ENCODE data around the gene POU6F2.

DNA sequence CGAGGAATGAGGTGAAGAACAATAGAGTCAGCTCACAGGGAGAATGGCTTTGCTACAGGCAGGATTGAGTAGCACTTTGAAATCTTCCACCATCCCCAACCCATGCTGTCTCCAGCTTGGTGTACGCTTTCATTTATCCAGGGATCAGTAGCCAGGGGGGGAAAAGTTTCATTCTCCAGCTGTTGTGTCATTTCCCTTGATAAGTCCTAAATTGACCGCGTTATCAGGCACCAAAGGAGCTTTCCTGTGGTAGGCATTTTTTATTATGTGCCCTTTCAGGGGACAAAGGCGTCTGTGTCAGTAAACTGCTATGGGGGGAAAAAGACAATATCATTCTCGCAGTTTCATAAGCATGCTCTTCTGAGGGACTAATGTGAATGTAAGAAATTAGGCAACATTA lies 481.9 kb downstream of the POU6F2 start:
- TF ChIP-seq, protein P1, sequence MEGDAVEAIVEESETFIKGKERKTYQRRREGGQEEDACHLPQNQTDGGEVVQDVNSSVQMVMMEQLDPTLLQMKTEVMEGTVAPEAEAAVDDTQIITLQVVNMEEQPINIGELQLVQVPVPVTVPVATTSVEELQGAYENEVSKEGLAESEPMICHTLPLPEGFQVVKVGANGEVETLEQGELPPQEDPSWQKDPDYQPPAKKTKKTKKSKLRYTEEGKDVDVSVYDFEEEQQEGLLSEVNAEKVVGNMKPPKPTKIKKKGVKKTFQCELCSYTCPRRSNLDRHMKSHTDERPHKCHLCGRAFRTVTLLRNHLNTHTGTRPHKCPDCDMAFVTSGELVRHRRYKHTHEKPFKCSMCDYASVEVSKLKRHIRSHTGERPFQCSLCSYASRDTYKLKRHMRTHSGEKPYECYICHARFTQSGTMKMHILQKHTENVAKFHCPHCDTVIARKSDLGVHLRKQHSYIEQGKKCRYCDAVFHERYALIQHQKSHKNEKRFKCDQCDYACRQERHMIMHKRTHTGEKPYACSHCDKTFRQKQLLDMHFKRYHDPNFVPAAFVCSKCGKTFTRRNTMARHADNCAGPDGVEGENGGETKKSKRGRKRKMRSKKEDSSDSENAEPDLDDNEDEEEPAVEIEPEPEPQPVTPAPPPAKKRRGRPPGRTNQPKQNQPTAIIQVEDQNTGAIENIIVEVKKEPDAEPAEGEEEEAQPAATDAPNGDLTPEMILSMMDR (IDR thresholded peaks at IDR 0.05; ENCODE audit: insufficient read depth, low read length) = no peak
- TF ChIP-seq, protein P2, sequence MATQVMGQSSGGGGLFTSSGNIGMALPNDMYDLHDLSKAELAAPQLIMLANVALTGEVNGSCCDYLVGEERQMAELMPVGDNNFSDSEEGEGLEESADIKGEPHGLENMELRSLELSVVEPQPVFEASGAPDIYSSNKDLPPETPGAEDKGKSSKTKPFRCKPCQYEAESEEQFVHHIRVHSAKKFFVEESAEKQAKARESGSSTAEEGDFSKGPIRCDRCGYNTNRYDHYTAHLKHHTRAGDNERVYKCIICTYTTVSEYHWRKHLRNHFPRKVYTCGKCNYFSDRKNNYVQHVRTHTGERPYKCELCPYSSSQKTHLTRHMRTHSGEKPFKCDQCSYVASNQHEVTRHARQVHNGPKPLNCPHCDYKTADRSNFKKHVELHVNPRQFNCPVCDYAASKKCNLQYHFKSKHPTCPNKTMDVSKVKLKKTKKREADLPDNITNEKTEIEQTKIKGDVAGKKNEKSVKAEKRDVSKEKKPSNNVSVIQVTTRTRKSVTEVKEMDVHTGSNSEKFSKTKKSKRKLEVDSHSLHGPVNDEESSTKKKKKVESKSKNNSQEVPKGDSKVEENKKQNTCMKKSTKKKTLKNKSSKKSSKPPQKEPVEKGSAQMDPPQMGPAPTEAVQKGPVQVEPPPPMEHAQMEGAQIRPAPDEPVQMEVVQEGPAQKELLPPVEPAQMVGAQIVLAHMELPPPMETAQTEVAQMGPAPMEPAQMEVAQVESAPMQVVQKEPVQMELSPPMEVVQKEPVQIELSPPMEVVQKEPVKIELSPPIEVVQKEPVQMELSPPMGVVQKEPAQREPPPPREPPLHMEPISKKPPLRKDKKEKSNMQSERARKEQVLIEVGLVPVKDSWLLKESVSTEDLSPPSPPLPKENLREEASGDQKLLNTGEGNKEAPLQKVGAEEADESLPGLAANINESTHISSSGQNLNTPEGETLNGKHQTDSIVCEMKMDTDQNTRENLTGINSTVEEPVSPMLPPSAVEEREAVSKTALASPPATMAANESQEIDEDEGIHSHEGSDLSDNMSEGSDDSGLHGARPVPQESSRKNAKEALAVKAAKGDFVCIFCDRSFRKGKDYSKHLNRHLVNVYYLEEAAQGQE (IDR thresholded peaks at IDR 0.05; ENCODE audit: insufficient replicate concordance, low read depth) = no peak
- TF ChIP-seq POLR2AphosphoS5 (IDR thresholded peaks at IDR 0.05; ENCODE audit: low read depth) = no peak

All from HL-60 (cell line).